ENCODE measurements around the gene DUSP28. TPM values are rescaled to one million over a fixed set of nuclear protein-coding genes. Genes with fewer than 3 reads are reported as not detected.

DUSP28 gene
- total and polyA plus RNA-seq, 2 experiments from 2014 or later, result 2.7 to 4.3 TPM

- Mint-ChIP-seq H3K36me3 (ENCODE audit: low read depth) (peaks cover 2% of the 10 kb centered on the region; the same call in 1 of the 3 replicates), H3K4me3 (no peak overlapping the region), H3K9me3 (no peaks in the 10 kb centered on the region), H3K27ac (no peak overlapping the region), H3K4me1 (no peaks in the 10 kb centered on the region), H3K27me3 (ENCODE audit: insufficient read depth, low read depth, poor library complexity) (peaks cover 2% of the 10 kb centered on the region)
- Histone ChIP-seq H3K4me2 (no peak overlapping the region), H3F3A (replicated peaks; ENCODE audit: low read depth) (no peaks in the 10 kb centered on the region), H3K4me3 (no peak overlapping the region), H3K36me3 (ENCODE audit: insufficient read depth) (no peaks in the 10 kb centered on the region), H3K27me3 (ENCODE audit: insufficient read depth) (no peaks in the 10 kb centered on the region), H3K79me2 (replicated peaks; ENCODE audit: insufficient read depth) (no peaks in the 10 kb centered on the region), H3K4me1 (ENCODE audit: insufficient read depth) (no peaks in the 10 kb centered on the region), H3K9me2 (ENCODE audit: insufficient read depth) (no peaks in the 10 kb centered on the region), H2AFZ (no peak overlapping the region), H4K20me1 (replicated peaks; ENCODE audit: insufficient read depth) (no peaks in the 10 kb centered on the region; the same call in none of the 2 replicates), H3K27ac (ENCODE audit: low read depth) (no peak overlapping the region)
- TF ChIP-seq POLR2AphosphoS5 (IDR thresholded peaks at IDR 0.05; ENCODE audit: low read depth), result no peak
- no peak for TF ChIP-seq JUNB (IDR thresholded peaks at IDR 0.05; ENCODE audit: unreplicated experiment)
- TF ChIP-seq, protein P1, sequence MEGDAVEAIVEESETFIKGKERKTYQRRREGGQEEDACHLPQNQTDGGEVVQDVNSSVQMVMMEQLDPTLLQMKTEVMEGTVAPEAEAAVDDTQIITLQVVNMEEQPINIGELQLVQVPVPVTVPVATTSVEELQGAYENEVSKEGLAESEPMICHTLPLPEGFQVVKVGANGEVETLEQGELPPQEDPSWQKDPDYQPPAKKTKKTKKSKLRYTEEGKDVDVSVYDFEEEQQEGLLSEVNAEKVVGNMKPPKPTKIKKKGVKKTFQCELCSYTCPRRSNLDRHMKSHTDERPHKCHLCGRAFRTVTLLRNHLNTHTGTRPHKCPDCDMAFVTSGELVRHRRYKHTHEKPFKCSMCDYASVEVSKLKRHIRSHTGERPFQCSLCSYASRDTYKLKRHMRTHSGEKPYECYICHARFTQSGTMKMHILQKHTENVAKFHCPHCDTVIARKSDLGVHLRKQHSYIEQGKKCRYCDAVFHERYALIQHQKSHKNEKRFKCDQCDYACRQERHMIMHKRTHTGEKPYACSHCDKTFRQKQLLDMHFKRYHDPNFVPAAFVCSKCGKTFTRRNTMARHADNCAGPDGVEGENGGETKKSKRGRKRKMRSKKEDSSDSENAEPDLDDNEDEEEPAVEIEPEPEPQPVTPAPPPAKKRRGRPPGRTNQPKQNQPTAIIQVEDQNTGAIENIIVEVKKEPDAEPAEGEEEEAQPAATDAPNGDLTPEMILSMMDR (conservative IDR thresholded peaks at IDR 0.05; ENCODE audit: low read depth in 2 of 2), result no peak
- TF ChIP-seq, protein P2, sequence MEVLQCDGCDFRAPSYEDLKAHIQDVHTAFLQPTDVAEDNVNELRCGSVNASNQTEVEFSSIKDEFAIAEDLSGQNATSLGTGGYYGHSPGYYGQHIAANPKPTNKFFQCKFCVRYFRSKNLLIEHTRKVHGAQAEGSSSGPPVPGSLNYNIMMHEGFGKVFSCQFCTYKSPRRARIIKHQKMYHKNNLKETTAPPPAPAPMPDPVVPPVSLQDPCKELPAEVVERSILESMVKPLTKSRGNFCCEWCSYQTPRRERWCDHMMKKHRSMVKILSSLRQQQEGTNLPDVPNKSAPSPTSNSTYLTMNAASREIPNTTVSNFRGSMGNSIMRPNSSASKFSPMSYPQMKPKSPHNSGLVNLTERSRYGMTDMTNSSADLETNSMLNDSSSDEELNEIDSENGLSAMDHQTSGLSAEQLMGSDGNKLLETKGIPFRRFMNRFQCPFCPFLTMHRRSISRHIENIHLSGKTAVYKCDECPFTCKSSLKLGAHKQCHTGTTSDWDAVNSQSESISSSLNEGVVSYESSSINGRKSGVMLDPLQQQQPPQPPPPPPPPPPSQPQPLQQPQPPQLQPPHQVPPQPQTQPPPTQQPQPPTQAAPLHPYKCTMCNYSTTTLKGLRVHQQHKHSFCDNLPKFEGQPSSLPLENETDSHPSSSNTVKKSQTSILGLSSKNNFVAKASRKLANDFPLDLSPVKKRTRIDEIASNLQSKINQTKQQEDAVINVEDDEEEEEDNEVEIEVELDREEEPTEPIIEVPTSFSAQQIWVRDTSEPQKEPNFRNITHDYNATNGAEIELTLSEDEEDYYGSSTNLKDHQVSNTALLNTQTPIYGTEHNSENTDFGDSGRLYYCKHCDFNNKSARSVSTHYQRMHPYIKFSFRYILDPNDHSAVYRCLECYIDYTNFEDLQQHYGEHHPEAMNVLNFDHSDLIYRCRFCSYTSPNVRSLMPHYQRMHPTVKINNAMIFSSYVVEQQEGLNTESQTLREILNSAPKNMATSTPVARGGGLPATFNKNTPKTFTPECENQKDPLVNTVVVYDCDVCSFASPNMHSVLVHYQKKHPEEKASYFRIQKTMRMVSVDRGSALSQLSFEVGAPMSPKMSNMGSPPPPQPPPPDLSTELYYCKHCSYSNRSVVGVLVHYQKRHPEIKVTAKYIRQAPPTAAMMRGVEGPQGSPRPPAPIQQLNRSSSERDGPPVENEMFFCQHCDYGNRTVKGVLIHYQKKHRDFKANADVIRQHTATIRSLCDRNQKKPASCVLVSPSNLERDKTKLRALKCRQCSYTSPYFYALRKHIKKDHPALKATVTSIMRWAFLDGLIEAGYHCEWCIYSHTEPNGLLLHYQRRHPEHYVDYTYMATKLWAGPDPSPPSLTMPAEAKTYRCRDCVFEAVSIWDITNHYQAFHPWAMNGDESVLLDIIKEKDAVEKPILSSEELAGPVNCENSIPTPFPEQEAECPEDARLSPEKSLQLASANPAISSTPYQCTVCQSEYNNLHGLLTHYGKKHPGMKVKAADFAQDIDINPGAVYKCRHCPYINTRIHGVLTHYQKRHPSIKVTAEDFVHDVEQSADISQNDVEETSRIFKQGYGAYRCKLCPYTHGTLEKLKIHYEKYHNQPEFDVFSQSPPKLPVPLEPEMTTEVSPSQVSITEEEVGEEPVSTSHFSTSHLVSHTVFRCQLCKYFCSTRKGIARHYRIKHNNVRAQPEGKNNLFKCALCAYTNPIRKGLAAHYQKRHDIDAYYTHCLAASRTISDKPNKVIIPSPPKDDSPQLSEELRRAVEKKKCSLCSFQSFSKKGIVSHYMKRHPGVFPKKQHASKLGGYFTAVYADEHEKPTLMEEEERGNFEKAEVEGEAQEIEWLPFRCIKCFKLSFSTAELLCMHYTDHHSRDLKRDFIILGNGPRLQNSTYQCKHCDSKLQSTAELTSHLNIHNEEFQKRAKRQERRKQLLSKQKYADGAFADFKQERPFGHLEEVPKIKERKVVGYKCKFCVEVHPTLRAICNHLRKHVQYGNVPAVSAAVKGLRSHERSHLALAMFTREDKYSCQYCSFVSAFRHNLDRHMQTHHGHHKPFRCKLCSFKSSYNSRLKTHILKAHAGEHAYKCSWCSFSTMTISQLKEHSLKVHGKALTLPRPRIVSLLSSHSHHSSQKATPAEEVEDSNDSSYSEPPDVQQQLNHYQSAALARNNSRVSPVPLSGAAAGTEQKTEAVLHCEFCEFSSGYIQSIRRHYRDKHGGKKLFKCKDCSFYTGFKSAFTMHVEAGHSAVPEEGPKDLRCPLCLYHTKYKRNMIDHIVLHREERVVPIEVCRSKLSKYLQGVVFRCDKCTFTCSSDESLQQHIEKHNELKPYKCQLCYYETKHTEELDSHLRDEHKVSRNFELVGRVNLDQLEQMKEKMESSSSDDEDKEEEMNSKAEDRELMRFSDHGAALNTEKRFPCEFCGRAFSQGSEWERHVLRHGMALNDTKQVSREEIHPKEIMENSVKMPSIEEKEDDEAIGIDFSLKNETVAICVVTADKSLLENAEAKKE (CRISPR knock-in tag; IDR thresholded peaks at IDR 0.05), result no peak
- TF ChIP-seq CREB1 (CRISPR knock-in tag; IDR thresholded peaks at IDR 0.05; ENCODE audit: low read depth), result no peak
- TF ChIP-seq ZNF114 (CRISPR knock-in tag; IDR thresholded peaks at IDR 0.05), result no peak
- TF ChIP-seq REST (IDR thresholded peaks at IDR 0.05; ENCODE audit: unreplicated experiment), result no peak
- no peak for TF ChIP-seq NANOG (IDR thresholded peaks at IDR 0.05; ENCODE audit: borderline replicate concordance)
- DNase-seq (ENCODE audit: low spot score) (no peak), ATAC-seq (no peak)
Observed at GRCh38 chr2:240601831-240602160, 41.6 kb downstream of the DUSP28 start.

All from GM23338 (cell line).